Stimulated activated naive CD4-positive, alpha-beta T cell treated with Interleukin-2 at 50 U/mL for 16 hours (primary cell): Measurements from ENCODE around the gene PALMD.

Experiments
- DNase-seq: peaks from one replicate; lab custom pipeline; 2025; lab: John Stamatoyannopoulos, UW

The PALMD gene

GRCh38 chr1:99634971-99635624 is 10.8 kb upstream of the PALMD start:
- DNase-seq: no peak

- DNase-seq: no peak
These were observed 10.2 kb upstream of the PALMD start for GRCh38 chr1:99635664-99636063.

GRCh38 chr1:99636647-99637175 is 9.2 kb upstream of the PALMD start:
- no peak for DNase-seq

GRCh38 chr1:99638853-99639252 is 7.1 kb upstream of the PALMD start:
- DNase-seq: no peak

- DNase-seq: no peak
These were observed 6.5 kb upstream of the PALMD start for GRCh38 chr1:99639408-99639807.

GRCh38 chr1:99639945-99640344 is 6.0 kb upstream of the PALMD start:
- DNase-seq: no peak

- DNase-seq: no peak
These were observed 5.2 kb upstream of the PALMD start for GRCh38 chr1:99640672-99641071.

GRCh38 chr1:99641558-99641957 is 4.4 kb upstream of the PALMD start:
- no peak for DNase-seq

GRCh38 chr1:99642053-99642452 is 3.9 kb upstream of the PALMD start:
- no peak for DNase-seq

GRCh38 chr1:99643021-99643779 is 2.7 kb upstream of the PALMD start:
- no peak for DNase-seq

GRCh38 chr1:99644279-99645004 is 1.5 kb upstream of the PALMD start:
- DNase-seq: no peak

- no peak for DNase-seq
These were observed 710 bp upstream of the PALMD start for GRCh38 chr1:99645203-99645602.

GRCh38 chr1:99646868-99647267 is 955 bp downstream of the PALMD start:
- DNase-seq: no peak

- DNase-seq: no peak
These were observed 1.6 kb downstream of the PALMD start for GRCh38 chr1:99647490-99647889.

GRCh38 chr1:99648107-99648506 is 2.2 kb downstream of the PALMD start:
- DNase-seq: no peak

- no peak for DNase-seq
These were observed 4.1 kb downstream of the PALMD start for GRCh38 chr1:99650030-99650429.

- DNase-seq: no peak
These were observed 5.0 kb downstream of the PALMD start for GRCh38 chr1:99650773-99651437.

GRCh38 chr1:99652881-99653281 is 7.0 kb downstream of the PALMD start:
- DNase-seq: no peak

GRCh38 chr1:99655376-99655775 is 9.5 kb downstream of the PALMD start:
- no peak for DNase-seq

GRCh38 chr1:99656701-99657100 is 10.8 kb downstream of the PALMD start:
- DNase-seq: no peak

GRCh38 chr1:99657213-99658030 is 11.5 kb downstream of the PALMD start:
- DNase-seq: no peak

- no peak for DNase-seq
These were observed 12.0 kb downstream of the PALMD start for GRCh38 chr1:99658031-99658290.
